Measurements from ENCODE around the gene ZNF667. TPM values are rescaled to one million over a fixed set of nuclear protein-coding genes. Genes with fewer than 3 reads are reported as not detected.

ZNF667 gene
- 5.6 TPM for total RNA-seq
- long read RNA-seq, transcript ZNF667-201 (5 exons, 3,832 nt), result major isoform, 13 of 17 reads
- long read RNA-seq, partial matches to known transcripts, result 0 of 17 reads
- long read RNA-seq, other reads (novel, unspliced or antisense), result 4 of 17 reads

- intact Hi-C loops (cut with micrococcal nuclease), result no loop called here
- H3K27me3 ChIP-seq (ENCODE audit: low read depth), result no peaks in the 10 kb centered on the region
- H3K27ac ChIP-seq (replicated peaks), result peak within 1 kb of the TSS; percentile 95
- peaks cover 16% of the 10 kb centered on the region for H3K36me3 ChIP-seq
- DNase-seq, result peak; percentile 18
- peaks cover 45% of the 10 kb centered on the region for H3K9me3 ChIP-seq (replicated peaks)
- no peak for TF ChIP-seq CTCF (IDR thresholded peaks at IDR 0.05; ENCODE audit: borderline replicate concordance)
- H3K4me3 ChIP-seq, result peak within 1 kb of the TSS; percentile 95
- H3K4me1 ChIP-seq, result peaks cover 36% of the 10 kb centered on the region
Measured at GRCh38 chr19:56476651-56477428, at the start of gene ZNF667. TSS of gene ZNF667 (minus strand) at chr19:56477345. CDS start at chr19:56462370, 14,975 bp downstream.

DNA sequence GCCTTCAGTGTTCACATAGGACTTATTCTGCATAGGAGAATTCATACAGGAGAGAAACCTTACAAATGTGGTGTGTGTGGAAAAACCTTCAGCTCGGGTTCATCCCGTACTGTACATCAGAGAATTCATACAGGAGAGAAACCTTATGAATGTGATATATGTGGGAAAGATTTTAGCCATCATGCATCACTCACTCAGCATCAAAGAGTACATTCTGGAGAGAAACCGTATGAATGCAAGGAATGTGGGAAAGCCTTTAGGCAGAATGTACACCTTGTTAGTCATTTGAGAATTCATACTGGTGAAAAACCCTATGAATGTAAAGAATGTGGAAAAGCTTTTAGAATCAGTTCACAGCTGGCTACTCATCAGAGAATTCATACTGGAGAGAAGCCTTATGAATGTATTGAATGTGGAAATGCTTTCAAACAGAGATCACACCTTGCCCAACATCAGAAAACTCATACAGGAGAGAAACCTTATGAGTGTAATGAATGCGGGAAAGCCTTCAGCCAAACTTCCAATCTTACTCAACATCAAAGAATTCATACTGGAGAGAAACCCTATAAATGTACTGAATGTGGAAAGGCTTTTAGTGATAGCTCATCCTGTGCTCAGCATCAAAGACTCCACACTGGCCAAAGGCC is 48.2 kb upstream of the ZNF667 start:
- Histone ChIP-seq H3K9me3 (replicated peaks) (peaks cover 100% of the 10 kb centered on the region), H3K27ac (replicated peaks) (no peak overlapping the region), H3K4me1 (no peaks in the 10 kb centered on the region), H3K36me3 (peaks cover 84% of the 10 kb centered on the region), H3K4me3 (no peak overlapping the region), H3K27me3 (ENCODE audit: low read depth) (no peaks in the 10 kb centered on the region)
- DNase-seq, result no peak
- intact Hi-C loops (cut with micrococcal nuclease), result no loop called here
- no peak for TF ChIP-seq CTCF (IDR thresholded peaks at IDR 0.05; ENCODE audit: borderline replicate concordance)

DNA sequence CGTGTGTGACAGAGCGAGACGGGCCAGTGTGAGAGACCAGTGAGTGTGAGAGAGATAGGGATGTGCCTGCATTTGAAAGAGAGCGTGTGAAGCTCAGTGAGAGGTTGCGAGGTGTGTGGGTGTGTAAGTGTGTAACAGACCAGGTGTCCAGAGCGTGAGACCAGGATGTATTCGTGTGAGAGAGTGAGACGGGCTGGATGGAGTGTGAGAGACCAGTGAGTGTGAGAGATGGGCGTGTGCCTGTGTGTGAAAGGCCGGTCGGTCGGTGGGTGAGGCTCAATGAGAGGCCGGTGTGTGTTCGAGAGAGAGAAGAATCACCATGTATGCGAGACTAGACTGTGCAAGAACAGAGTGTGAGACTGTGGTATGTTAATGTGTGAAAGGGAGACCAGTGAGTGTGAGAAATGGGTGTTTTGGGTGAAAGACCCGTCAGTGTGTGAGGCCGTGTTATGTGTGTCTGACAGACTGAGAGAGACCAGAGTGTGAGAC is 31.2 kb upstream of the ZNF667 start:
- intact Hi-C loops (cut with micrococcal nuclease), result no loop called here
- DNase-seq, result no peak
- Histone ChIP-seq H3K27me3 (ENCODE audit: low read depth) (no peaks in the 10 kb centered on the region), H3K27ac (replicated peaks) (peak overlapping the region; percentile 99), H3K36me3 (peaks cover 25% of the 10 kb centered on the region), H3K4me3 (peak overlapping the region; percentile 86), H3K9me3 (replicated peaks) (peaks cover 52% of the 10 kb centered on the region), H3K4me1 (peaks cover 18% of the 10 kb centered on the region)
- no peak for TF ChIP-seq CTCF (IDR thresholded peaks at IDR 0.05; ENCODE audit: borderline replicate concordance)

GRCh38 chr19:56507446-56508289 is 30.5 kb upstream of the ZNF667 start, which contains the start of gene ZNF471:
TSS of gene ZNF471 (plus strand) at chr19:56507855. CDS start at chr19:56511572, 3,717 bp downstream.
- intact Hi-C loops (cut with micrococcal nuclease), result no loop called here
- TF ChIP-seq CTCF (IDR thresholded peaks at IDR 0.05; ENCODE audit: borderline replicate concordance), result no peak
- peak; percentile 99 for DNase-seq

DNA sequence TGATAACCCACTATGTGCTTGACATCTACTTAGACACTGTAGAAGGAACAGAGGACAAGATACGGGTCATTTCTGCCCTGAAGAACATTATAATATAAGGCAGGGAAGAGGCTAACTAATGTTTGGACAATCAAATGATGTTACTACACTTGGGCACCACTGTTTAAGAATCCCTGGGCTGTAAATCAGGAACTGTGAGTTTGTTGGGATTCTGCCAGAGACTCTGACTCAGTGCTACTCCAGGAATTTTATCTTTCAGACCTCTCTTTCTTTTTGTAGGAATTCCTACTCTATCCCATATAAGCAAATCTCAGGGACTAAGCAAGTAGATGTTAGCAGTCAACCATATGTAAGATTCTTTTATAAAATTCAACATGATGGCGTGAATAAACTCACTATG is 27.4 kb upstream of the ZNF667 start:
- intact Hi-C loops (cut with micrococcal nuclease), result no loop called here
- no peaks in the 10 kb centered on the region for H3K27me3 ChIP-seq (ENCODE audit: low read depth)
- H3K27ac ChIP-seq (replicated peaks), result no peak overlapping the region
- peaks cover 18% of the 10 kb centered on the region for H3K4me1 ChIP-seq
- peaks cover 40% of the 10 kb centered on the region for H3K9me3 ChIP-seq (replicated peaks)
- DNase-seq, result no peak
- TF ChIP-seq CTCF (IDR thresholded peaks at IDR 0.05; ENCODE audit: borderline replicate concordance), result no peak
- no peak overlapping the region for H3K4me3 ChIP-seq
- H3K36me3 ChIP-seq, result peaks cover 13% of the 10 kb centered on the region

More at GRCh38 chr19:56507446-56508289, 30.5 kb upstream of the ZNF667 start, which contains the start of gene ZNF471:
- Histone ChIP-seq H3K27ac (replicated peaks) (peak within 1 kb of the TSS; percentile 99), H3K27me3 (ENCODE audit: low read depth) (no peaks in the 10 kb centered on the region), H3K4me3 (peak within 1 kb of the TSS; percentile 86), H3K9me3 (replicated peaks) (peaks cover 46% of the 10 kb centered on the region), H3K4me1 (peaks cover 18% of the 10 kb centered on the region), H3K36me3 (peaks cover 20% of the 10 kb centered on the region)
